PC-9 (cell line): ENCODE measurements around the gene IGFL1. TPM values are rescaled to one million over a fixed set of nuclear protein-coding genes. Genes with fewer than 3 reads are reported as not detected.

ENCODE experiments used
- BruUV-seq: library from RNA; stranded (reverse); fragments of 400-500 nt; replicated peaks from 2 replicates; lab custom pipeline; 2021; lab: Mats Ljungman, UMichigan
- CTCF ChIA-PET: fragments of 300-600 bp; sonication (Branson Sonifier 250); formaldehyde crosslinking; loops from one replicate; lab custom pipeline; 2022; ENCODE audit warnings: antibody characterized with exemption; lab: Charles Lee
- POLR2A ChIA-PET: fragments of 300-600 bp; sonication (Branson Sonifier 250); formaldehyde crosslinking; loops from one replicate; lab custom pipeline; 2022; ENCODE audit warnings: antibody characterized with exemption; ENCODE audit not compliant: unreplicated experiment; lab: Charles Lee
- DNase-seq, 2 experiments: peaks; one replicate each; pipeline versions ENCODE4 v3.0.0 to v3.0.0-alpha.2; 2015 to 2022; ENCODE audit warnings: mixed read lengths in 1 of 2
- H2AFZ ChIP-seq: fragments of 200-600 bp; sonication (generic); 2 replicates; pipeline ENCODE4 v1.8.1; 2017; ENCODE audit warnings: antibody characterized with exemption
- H3F3A ChIP-seq: fragments of 200-600 bp; sonication (generic); 2 replicates; pipeline ENCODE4 v1.8.1; 2017; ENCODE audit warnings: antibody characterized with exemption, mild to moderate bottlenecking, low read depth; ENCODE audit not compliant: insufficient read depth
- H3K27ac ChIP-seq: fragments of 200-600 bp; sonication (generic); 2 replicates; pipeline ENCODE4 v1.6.1; 2016; ENCODE audit warnings: mixed run types
- H3K27me3 ChIP-seq: fragments of 200-600 bp; sonication (generic); 2 replicates; pipeline ENCODE4 v1.6.1; 2016; ENCODE audit warnings: low read depth, mixed run types; ENCODE audit not compliant: insufficient read depth
- H3K36me3 ChIP-seq: fragments of 200-600 bp; sonication (generic); 2 replicates; pipeline ENCODE4 v1.6.1; 2016; ENCODE audit warnings: low read depth, mixed run types
- H3K4me1 ChIP-seq: fragments of 200-600 bp; sonication (generic); replicated peaks from 2 replicates; pipeline ENCODE4 v1.6.1; 2016; ENCODE audit warnings: mixed run types; ENCODE audit not compliant: insufficient read depth
- H3K4me2 ChIP-seq: fragments of 200-600 bp; sonication (generic); 2 replicates; pipeline ENCODE4 v1.6.1; 2017; ENCODE audit warnings: mixed run types
- H3K4me3 ChIP-seq: fragments of 200-600 bp; sonication (generic); 2 replicates; pipeline ENCODE4 v1.6.1; 2016; ENCODE audit warnings: mixed run types
- H3K79me2 ChIP-seq: fragments of 200-600 bp; sonication (generic); 2 replicates; pipeline ENCODE4 v1.6.1; 2017; ENCODE audit warnings: low read depth, mixed run types
- H3K9me2 ChIP-seq: fragments of 200-600 bp; sonication (generic); 2 replicates; pipeline ENCODE4 v1.8.1; 2017; ENCODE audit warnings: mild to moderate bottlenecking; ENCODE audit not compliant: insufficient read depth
- H3K9me3 ChIP-seq: fragments of 200-600 bp; sonication (generic); 2 replicates; pipeline ENCODE4 v1.8.1; 2016; ENCODE audit warnings: low read depth; ENCODE audit not compliant: insufficient read depth
- H4K20me1 ChIP-seq: fragments of 200-600 bp; sonication (generic); 2 replicates; pipeline ENCODE4 v1.8.1; 2017; ENCODE audit not compliant: insufficient read depth
- EZH2 ChIP-seq: fragments of 200-600 bp; sonication (generic); IDR thresholded peaks from 2 replicates; pipeline ENCODE4 v1.8.0; 2017; ENCODE audit warnings: antibody characterized with exemption, low read depth
- intact Hi-C: fragments of 100-400 bp; cut with micrococcal nuclease; formaldehyde crosslinking; loops from one replicate; pipeline ENCODE4 v1.10.0; 2022; ENCODE audit not compliant: unreplicated experiment
- total RNA-seq: library from RNA; stranded (reverse); gene quantifications from 2 replicates; pipeline ENCODE4 v1.2.3, GENCODE V29; 2021
- TF ChIP-seq, protein P1 (sequence below): fragments of 200-600 bp; sonication (generic); conservative IDR thresholded peaks from 2 replicates; pipeline ENCODE4 v1.6.1; 2017; ENCODE audit warnings: mixed run types, antibody characterized with exemption, mild to moderate bottlenecking, moderate library complexity

Gene IGFL1
- total RNA-seq, 1 experiment from 2014 or later: 2.6 TPM

DNA sequence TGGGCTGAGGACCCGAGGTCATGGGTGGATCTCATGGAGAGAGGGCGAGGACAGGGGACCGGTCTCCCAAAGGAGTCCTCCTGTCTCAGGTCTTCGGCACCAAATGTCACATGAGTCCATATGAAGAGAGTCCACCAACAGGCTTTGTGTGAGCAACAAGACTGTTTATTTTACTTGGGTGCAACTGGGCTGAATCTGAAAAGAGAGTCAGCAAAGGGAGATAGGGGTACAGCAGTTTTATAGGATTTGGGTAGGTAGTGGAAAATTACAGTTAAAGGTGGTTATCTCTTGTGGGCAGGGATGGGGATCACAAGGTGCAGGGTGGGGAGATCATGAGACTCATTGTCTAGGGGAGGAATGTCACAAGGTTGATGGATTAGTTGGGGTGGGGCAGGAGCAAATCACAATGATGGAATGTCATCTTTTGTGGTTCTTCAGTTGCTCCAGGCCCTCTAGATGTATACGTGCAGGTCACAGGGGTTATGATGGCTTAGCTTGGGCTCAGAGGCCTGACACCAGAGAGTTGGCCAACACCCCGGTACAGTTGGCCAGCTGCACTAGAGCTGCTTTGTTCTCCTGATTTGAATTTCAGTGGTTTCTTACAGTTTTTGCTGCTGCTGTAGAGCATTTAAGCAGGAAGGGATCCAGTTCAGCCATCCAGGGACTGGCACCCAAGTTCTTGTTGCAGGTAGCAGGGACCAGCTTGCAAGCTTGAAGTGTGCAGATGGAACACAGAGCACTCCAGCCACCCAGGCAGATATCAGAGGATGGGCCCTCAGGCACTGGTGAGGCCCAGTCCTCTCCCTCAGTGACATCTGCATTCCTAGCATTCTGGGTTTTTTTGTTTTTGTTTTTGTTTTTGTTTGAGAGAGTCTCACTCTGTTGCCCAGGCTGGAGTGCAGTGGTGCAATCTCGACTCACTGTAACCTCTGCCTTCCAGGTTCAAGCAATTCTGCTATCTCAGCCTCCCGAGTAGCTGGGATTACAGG, 26.4 kb upstream of the IGFL1 start:
- Histone ChIP-seq H4K20me1 (peaks cover 27% of the 10 kb centered on the region), H3K4me2 (peak overlapping the region; percentile 90), H3K9me3 (no peaks in the 10 kb centered on the region; the same call in 1 of the 2 replicates), H3K9me2 (no peaks in the 10 kb centered on the region), H3F3A (peaks cover 76% of the 10 kb centered on the region), H3K27ac (peak overlapping the region; percentile 97), H3K4me3 (peak overlapping the region; percentile 65), H3K27me3 (no peaks in the 10 kb centered on the region), H3K79me2 (peaks cover 47% of the 10 kb centered on the region), H3K36me3 (peaks cover 44% of the 10 kb centered on the region), H2AFZ (no peak overlapping the region), H3K4me1 (peaks cover 87% of the 10 kb centered on the region)
- intact Hi-C loops: loop anchor here (1.0 to 2.0 kb wide), 5 partner anchors 8 to 60 kb away; no protein-coding TSS in a partner anchor
- no TSS peak for BruUV-seq
- POLR2A ChIA-PET: interaction anchor here (0.5 to 0.9 kb wide), 4 partner anchors 21 to 70 kb away, joined by 4 to 7 read pairs (median 5); partner anchors contain the start of gene IGFL1
- CTCF ChIA-PET: interaction anchor here (0.9 kb wide), 1 partner anchor 14 kb away, joined by 4 read pairs; no protein-coding TSS in a partner anchor
- peak; percentile 85 to 98 for DNase-seq
- TF ChIP-seq EZH2: no peak
- TF ChIP-seq, protein P1, sequence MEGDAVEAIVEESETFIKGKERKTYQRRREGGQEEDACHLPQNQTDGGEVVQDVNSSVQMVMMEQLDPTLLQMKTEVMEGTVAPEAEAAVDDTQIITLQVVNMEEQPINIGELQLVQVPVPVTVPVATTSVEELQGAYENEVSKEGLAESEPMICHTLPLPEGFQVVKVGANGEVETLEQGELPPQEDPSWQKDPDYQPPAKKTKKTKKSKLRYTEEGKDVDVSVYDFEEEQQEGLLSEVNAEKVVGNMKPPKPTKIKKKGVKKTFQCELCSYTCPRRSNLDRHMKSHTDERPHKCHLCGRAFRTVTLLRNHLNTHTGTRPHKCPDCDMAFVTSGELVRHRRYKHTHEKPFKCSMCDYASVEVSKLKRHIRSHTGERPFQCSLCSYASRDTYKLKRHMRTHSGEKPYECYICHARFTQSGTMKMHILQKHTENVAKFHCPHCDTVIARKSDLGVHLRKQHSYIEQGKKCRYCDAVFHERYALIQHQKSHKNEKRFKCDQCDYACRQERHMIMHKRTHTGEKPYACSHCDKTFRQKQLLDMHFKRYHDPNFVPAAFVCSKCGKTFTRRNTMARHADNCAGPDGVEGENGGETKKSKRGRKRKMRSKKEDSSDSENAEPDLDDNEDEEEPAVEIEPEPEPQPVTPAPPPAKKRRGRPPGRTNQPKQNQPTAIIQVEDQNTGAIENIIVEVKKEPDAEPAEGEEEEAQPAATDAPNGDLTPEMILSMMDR: no peak

DNA sequence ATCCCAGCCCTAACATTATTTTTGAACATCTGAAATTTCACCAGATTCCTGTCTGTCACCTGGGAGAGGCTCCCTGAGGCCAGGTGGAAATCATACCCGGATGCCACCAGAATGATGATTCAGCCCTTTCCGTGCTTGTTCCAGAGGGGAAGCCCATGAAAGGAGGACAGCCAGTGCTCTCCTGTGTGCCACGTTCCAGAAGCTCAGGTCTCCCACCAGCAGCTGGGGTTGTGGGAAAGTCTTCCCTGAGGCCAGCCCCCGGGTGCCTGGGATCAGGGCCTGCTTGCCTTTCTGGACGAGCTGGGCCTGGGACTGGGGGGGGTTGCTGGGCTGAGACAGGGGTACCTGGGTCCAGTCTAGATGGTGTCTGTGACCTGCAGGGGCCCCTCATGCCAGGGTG, 25.5 kb upstream of the IGFL1 start:
- POLR2A ChIA-PET: interaction anchor here (0.7 kb wide), 1 partner anchor 26 kb away, joined by 7 read pairs; the partner anchor contains the start of gene IGFL1
- Histone ChIP-seq H3F3A (peaks cover 75% of the 10 kb centered on the region), H3K27me3 (no peaks in the 10 kb centered on the region), H3K4me2 (peak overlapping the region; percentile 90), H3K9me2 (no peaks in the 10 kb centered on the region), H4K20me1 (peaks cover 19% of the 10 kb centered on the region; the same call in 1 of the 2 replicates), H3K4me3 (peak overlapping the region; percentile 65; the same call in 1 of the 2 replicates), H2AFZ (no peak overlapping the region), H3K9me3 (no peaks in the 10 kb centered on the region; the same call in 1 of the 2 replicates), H3K79me2 (peaks cover 39% of the 10 kb centered on the region), H3K4me1 (peaks cover 87% of the 10 kb centered on the region), H3K36me3 (peaks cover 36% of the 10 kb centered on the region), H3K27ac (peak overlapping the region; percentile 97)
- CTCF ChIA-PET: no interaction called here
- intact Hi-C loops: no loop called here
- BruUV-seq: no TSS peak
- TF ChIP-seq, protein P1: no peak
- TF ChIP-seq EZH2: no peak
- DNase-seq: no peak
